Diencephalon (tissue), 1 donor: ENCODE data around the gene NHLH2. TPM values are rescaled to one million over a fixed set of nuclear protein-coding genes. Genes with fewer than 3 reads are reported as not detected.

ENCODE experiments used
- total RNA-seq: library from RNA; depleted of rRNA; stranded (reverse); fragments of >200 nt; gene quantifications from one replicate; pipeline ENCODE4 v1.2.3, GENCODE V29; 2014

The NHLH2 gene
- 16.1 TPM for total RNA-seq

DNA sequence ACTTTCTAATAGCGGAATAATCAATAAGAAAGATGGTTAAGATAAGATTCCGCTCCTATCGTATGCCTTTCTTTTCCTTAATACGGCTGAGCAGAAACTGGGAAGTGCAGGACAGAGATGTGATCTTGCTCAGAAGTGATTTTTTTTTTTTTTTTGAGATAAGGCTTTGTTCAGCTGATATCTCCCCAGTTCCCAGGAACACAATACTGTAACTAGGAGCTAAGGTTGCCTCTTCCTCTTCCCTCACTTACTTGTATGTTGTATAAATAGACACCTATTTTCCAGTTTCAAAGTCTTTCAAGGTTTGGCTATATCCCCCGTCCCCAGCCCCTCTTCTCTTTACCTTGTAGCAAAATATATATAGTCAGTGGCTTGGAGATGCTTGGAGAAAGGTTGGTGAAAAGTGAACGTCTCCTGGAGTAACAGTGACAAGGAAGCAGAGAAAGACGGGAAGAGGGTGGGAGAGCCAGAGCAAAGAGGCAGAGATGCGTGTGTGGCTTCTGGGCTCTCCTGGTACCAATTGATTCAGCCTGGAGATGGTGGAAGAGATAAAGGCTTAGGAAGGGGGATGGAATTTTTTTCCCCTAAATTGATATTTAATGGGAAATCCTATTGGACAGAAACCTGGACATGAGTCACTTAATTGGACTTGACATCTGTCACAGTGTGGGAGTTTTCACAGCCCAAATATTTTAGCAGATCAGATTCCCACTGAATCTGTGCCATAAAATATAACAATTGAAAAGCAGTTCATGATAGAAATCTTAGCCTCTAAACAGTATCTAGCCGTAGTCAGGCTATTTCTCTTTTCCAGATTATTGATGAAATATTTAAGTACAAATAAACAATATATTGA is at the start of gene NHLH2:
Gene NHLH2 (minus strand): TSS at position 522 of the 856 bp plus-strand sequence. CDS start 2,754 bp downstream, outside the sequence.

Other genes starting within 250 kb of the NHLH2 start
- gene VANGL1, start 199.2 kb downstream of the NHLH2 start, total RNA-seq = 9.0 TPM
- gene CASQ2, start 72.4 kb downstream of the NHLH2 start, total RNA-seq = 0.23 TPM
- 28.6 TPM for gene SLC22A15, start 135.4 kb upstream of the NHLH2 start, total RNA-seq